Kidney tubule cell (primary cell): Measurements from ENCODE around the gene MED27.

Source experiments
- DNase-seq: peaks from one replicate; pipeline ENCODE4 v3.0.0-alpha.2; 2018; ENCODE audit warnings: low spot score

MED27 gene, protein sequence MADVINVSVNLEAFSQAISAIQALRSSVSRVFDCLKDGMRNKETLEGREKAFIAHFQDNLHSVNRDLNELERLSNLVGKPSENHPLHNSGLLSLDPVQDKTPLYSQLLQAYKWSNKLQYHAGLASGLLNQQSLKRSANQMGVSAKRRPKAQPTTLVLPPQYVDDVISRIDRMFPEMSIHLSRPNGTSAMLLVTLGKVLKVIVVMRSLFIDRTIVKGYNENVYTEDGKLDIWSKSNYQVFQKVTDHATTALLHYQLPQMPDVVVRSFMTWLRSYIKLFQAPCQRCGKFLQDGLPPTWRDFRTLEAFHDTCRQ

DNA sequence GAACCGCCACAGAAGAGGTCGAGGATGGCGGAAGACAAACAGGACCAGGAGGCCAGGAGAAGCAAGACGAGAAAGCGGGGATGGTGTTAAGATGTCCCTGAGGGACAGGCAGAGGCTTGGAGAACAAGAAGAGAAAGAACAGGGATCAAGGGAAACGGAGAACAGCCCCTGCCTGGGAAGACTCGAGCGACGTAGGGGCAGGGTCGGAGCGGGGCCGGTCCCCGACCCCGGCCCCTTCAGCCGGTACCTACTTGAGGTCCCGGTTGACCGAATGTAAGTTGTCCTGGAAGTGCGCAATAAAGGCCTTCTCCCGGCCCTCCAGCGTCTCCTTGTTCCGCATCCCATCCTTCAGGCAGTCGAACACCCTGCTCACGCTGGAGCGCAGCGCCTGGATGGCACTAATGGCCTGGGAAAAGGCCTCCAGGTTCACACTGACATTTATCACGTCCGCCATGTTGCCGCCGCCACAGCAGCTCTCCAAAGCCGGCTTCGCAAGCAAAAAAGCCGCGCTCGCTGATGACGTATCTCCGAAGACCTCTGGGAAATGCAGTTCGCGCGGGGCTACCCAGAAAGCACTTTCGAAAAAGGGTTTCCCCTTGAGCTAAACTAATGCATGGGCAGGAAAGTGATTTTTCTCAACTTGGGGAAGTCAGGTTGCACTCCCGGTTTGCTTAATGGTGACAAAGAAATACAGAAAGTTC is at the start of gene MED27:
Gene MED27 (minus strand): TSS at position 477 of the 701 bp plus-strand sequence. CDS start 23 bp downstream, at position 454.
- peak; percentile 85 for DNase-seq

DNA sequence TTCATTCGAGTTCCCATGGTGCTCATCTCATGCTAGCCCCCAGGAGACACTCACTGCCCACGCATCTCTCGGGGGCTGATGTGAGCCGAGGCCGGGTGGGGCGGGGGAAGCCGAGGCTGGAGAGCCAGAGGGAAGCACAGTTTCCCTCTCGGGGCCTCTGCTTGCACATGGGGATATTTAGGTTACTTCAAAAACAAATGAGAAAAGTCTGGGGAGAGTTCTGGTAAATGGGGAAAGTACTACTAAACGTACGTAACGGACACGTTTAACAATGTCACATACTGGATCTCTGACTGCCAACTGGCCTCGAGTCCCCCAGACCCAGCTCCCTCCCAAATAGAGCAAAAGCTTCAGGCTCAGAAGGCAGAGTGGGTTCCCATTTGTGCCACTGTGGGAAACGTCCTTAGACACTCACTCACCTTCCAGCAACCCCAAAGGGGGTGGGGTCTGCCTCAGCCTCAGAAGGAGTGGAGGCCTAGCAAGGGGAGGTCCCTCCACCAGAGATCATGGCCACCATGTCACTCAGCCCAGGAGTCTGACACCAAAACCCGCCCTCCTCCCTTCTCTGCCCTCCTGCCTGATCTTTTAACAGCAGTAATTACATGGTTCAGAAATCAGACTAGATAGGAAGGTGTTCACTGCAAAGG is 48.3 kb upstream of the MED27 start:
- no peak for DNase-seq

DNA sequence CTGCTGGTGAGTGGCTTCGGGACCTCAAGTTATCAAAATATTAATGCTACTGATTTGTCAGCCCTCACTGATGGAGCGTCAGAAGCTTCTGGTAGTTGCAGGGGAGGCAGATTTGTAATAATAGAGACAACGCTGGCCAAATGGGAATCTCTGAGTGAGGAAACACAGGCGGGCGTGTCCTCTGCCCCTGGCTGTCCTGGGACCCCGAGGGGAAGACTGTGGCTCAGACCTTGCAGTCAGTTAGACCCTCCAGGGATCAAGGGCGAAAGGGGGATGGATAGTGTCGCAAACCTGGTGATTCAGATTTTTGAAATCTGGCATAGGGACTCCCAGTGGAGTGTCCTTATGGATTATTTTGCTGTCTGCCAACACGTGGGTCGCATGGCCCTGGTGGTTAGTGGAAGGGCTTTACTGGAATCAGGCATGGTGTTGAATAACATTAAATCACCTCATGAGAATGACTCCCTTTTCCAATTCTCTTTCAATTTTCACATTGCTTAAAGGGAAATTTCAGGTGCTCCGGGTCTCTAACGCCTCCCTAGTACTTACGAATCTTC is 47.1 kb upstream of the MED27 start:
- no peak for DNase-seq

DNA sequence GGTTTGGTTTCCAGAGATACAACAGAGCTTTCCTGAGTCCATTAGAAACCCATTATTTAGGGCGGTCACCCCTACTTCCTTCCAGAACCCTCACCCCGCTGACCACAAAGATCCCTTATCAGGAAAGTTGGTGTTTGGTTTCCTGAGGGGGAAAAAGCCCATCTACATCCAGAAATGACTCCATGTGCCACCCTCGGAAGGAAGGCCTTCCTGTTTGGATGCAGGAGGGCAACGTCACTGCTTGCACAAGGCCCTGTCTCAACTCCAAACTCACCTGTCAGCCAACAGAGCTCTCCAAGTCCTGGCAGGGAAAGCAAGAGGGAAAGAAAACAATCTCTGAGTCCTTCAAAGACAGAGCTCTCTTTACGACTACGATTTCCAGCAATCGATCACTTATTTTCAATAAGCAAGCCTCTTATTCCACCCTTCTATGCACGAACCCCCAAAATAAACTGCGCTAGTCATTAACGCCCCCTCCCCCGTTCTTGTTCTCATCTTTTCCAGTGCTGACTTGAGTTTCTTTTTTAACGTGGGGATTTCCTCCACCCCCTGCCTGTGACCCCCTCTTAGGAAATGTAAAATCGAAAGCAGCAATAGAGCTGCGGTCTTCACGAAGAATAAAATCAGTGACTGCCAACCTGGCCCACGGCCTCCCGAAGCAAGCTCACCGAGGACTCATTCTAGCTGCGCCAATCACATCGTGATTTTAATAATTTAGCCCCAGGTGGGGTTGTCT is 46.4 kb upstream of the MED27 start:
- DNase-seq = no peak

DNA sequence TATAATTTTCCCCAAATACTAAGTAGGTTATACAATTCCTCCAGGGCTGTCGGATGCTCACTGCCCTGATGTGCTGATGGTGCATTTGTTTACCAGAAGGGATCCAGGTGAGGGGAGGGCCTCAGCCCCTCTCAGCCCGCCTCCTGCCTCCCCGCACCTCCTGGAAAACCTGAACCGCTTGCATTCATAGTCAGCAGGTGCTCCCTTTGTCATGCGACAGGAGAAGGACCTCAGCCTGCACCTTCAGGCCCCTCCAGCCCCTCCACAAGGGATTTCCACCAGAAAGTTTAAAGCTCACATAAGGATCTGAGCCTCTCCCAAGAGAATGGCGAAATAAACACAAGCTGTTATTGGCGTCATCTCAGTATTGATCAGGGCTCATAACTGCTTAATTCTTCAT is 45.7 kb upstream of the MED27 start:
- no peak for DNase-seq

DNA sequence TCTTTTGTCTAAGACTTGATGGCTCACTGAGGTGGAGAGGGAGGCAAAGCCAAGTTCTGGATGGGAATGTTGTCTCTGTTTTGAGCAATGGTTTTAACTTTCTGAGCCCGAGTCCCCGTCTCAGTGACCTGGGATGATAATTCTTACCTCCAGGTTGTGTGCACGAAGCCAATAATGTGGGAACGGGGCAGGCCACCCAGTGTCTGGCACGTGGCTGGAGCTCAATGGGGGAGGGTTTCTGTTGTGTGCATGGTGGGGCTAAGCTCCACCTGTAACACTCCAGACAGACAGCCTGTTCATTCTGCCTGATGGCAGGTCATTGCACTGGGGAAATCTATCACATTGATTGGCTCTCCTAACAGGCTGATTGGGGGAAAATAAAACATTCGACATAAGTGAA is 45.1 kb upstream of the MED27 start:
- DNase-seq = no peak

DNA sequence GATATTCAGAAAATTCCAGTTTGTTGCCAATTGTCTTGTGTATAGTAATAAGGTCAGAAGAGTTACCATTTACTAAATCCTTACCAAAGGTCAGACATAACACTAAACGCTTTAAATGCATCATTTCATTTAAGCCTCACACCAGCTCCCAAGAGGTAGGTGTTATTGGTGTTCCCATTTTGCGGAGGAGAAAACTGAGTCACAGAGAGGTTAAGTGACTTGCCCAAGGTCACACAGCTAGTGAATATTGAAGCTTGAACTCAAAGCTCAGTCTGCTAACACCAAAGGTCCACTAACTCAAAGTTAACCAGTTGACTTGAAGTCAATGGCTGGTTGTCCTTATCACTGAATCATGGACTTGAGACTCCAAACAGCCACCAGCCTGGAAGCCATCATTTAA is 41.4 kb upstream of the MED27 start:
- DNase-seq = no peak

DNA sequence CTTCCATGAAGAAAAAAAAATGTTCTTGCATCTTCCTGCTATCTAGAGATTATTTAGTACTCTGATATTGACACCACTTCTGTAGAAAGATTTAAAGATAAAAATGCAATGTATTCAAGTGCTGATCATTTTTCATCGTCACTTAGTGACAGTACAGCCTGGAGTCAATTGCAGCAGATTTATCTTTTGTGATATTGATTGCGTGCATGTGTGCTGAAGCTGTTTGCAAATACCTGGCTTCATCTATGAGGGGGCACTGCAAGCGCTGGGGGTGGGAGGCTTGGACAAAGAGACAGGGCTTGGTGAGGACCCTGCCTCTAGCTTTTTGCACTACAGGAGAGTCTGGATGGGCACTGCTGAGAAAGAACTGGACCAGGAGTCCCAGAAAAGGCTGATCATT is 38.0 kb upstream of the MED27 start:
- no peak for DNase-seq

DNA sequence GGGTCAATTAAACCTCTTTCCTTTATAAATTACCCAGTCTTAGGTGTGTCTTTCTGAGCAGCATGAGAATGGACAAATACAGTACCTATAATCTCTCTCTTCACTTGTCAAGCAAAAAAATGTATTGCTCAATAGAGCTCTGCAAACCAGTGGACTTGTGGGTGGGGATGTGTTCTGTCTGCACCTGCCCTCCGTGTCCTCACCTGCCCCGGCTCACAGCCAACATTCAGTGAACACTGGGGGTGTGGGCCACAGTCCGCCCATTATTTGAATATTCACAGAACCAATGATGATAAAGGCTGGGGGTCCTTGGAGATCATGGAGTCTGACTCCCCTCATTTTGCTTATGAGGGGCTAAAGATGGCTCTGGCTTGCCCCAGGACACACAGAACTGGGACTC is 36.9 kb upstream of the MED27 start:
- no peak for DNase-seq

DNA sequence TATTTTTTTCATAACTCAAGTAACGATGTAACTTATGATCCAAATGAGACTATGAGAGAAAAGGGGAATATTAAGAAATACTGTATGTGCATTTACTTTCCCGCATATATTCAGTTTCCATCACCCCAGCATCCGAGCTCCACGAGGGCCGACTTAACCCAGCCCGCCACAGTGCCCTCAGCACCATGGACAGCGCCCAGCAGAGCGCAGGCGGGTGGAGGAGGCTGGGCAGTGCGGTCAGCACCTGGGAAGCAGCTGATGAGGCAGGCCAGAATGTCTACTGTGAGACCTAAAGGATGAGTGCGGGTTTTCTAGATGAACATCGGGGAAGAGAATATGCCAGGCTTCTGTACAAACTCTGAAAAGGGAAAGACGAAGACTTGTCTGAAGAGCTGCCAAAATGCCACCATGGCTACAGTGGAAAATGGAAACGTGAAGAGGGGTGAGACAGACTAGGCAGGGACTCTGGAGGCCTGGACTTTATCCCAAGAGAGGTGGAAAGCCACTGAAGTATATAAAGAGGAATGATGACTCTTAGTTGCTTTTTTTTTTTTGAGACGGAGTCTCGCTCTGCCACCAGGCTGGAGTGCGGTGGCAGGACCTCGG is 34.5 kb upstream of the MED27 start:
- peak; percentile 64 for DNase-seq

DNA sequence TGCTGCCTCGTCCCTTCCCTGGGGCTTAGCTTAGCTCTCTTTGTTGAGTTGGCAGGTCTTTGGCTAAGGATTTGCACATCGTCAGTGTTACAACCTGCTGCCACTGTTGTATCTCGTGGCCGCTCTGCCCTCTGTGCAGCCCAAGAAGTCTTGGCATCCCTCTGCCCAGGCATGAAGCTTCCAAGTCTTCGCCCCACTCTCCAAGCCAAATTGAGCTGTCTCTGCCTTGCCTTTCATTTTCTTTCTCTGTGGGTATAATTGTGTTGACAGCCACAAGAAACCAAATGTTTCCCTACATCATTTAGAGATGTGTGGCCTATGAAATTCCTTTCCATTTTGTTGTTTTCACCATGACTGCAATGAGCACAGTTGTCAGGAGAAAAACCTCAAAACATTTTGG is 29.6 kb upstream of the MED27 start:
- no peak for DNase-seq

DNA sequence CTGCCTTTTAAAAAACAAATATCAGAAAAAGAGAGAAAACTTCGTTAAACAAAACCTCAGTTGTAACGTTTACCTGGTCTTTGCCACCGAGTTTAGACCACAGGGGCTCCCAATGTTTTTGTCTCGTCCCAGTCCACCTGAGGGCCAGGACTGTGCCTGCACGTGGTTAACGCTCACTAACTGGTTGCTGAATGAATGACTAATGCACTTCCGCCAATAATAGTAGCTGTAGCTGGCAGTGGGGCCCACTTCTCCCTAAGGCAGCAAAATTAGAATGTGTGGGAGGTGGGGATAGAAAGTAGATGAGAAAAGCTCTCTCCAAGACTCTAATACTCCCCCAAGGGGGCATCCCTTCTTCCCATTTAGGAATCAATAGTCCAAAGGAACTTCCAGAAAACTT is 29.1 kb upstream of the MED27 start:
- no peak for DNase-seq

DNA sequence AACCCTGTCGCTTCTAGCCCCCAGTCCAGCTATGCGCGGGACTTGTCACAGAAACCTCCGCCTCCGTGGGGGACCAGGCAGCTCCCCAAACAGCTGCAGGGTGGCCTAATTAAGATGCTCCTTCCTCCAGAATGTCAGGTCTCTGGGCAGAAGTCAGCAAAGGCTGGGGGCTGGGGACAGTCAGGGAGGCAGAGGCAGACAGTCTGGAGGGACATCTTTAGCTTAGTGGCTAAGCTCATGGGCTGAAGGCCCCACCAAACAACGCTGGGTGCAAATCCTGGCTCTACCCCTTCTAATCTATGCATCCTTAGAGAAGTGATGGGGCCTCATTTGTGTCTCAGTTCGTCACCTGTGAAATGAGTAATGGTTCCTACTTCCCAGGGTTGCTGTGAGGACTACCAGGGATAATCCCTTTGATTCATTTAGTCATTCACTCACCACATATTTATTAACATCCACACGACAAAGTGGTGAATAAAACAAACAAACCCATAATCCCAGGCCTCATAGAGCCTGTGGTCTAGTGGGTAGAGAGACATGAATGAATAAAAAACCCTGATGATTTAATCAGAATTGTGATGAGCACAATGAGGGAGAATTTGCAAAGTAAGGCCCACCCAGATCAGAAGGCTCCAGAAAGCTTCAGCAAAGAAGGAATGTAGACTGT is 20.2 kb upstream of the MED27 start:
- peak; percentile 45 for DNase-seq

DNA sequence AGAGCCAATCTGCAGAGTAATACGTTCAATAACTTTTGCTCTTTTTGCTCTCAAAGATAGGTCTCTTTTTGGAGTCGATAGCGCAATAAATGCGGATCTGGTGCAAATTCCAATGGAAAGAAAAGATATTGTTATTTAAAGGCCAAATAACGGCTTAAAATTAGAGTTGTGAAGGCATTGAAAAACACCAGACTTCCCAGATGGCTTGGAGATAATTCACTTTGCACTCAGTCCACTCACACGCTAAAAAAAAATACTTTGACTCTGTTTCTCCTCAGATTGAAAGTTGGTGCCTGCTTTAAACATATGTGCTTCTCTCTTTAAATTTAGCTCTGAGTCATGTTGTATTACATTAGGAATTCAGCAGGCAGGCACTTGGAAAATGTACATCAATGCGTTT is 19.5 kb upstream of the MED27 start:
- no peak for DNase-seq

DNA sequence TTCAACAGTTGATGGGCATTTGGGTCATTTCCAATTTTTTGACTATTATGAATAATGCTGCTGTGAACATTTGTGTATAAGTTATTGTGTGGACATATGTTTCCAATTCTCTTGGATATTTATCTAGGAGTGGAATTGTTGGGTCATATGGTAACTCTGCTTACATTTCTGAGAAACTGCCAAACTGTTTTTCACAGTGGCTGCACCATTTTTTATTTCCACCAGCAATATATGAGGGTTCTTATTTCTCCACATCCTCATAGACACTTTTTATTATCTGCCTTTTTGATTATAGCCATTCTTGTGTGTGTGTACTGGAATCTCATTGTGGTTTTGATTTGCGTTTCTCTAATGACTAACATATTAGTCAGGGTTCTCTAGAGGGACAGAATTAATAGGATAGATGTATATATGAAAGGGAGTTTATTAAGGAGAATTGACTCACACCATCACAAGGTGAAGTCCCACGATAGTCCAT is 14.7 kb upstream of the MED27 start:
- peak; percentile 39 for DNase-seq

DNA sequence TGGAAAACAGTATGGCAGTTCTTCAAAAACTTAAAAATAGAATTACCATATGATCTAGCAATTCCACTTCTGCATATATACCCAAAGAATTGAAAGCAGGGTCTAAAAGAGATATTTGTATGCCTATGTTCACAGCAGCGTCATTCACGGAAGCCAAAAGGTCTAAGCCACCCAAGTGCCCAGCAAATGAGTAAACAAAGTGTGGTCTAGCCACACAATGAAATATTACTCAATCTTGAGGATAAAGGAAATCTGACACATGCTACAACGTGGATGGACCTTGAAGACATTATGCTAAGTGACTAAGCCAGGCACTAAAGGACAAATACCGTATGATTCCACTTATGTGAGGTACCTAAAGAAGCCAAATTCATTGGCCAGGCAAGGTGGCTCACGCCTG is 11.1 kb upstream of the MED27 start:
- DNase-seq = no peak

DNA sequence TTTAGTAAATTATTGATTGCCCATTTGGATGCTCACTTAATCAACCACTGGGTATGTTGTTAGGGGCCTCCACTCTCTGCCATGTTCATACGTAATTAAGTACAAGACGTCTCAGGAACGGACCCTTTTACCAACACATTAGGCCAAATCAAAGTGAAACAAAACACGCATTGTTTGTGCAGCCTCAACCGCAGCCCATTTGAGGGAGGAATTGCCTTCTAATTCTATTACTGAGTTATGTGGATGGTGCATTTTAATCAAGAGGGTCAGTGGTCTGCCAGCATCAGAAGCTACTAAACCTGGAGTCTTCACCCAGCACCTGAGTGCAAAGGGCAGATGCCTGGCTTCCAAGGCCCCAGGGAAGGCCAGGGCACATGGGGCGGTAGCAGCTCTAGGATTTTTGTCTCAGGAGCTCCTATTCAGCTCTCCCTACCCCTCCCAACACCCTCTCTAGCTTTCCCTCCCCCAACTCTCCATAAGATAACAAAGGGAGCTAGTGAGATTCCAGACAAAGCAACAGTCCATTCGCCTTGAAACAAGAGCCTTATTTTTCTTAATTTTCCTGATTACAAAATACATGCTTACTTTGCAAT is 7.9 kb upstream of the MED27 start:
- DNase-seq = no peak

DNA sequence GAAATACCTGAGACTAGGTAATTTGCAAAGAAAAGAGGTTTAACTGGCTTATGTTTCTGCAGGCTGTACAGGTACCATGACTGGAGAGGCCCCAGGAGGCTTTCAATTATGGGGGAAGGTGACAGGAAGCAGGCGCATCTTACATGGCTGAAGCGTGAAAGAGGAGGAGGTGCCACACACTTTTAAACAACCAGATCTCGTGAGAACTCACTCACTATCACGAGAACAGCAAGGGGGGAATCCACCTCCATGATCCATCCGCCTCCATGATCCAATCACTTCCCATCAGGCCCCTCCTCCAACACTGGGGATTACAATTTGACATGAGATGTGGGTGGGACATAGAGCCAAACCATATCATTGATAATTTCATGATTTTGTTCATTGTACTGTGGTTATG is 2.5 kb upstream of the MED27 start:
- DNase-seq = no peak

DNA sequence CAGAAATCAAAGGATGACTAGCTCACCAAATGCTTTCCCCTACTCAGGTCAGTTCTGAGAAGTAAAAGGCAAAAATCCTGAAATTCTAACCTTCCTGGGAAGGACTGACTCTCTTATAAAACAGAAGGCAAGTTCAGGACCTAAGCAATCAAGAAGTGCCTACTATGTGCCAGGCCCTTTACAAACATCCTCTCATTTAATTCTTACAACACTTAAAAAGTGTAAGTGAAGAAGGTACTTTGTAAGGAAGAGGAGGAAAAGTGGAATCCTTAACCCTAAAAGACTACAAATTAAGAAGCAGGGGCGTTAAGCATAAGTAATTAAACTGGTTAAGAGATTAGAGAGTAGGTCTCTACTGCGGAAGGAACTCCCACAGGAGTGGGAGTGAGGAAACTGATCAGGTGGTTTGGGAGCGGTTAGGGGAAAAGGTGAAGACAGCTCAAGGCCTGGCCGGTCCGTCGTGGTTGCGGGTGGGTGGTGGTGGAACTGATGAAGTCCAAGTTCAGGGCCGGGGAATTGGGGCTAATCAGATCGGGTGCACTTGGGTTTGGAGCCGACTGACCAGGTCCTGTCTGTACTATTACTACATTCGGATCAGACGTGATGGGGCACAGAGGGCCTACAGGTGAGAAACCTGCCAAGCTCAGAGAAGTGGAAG is 839 bp downstream of the MED27 start:
- DNase-seq = peak; percentile 5
